K562 treated with DMSO at 1 percent for 4 hours (cell line): ENCODE measurements around the gene ZNF213. TPM values are rescaled to one million over a fixed set of nuclear protein-coding genes. Genes with fewer than 3 reads are reported as not detected.

Experiments
- total RNA-seq: library from RNA; unstranded; fragments of 300-600 nt; gene quantifications from 2 replicates; pipeline ENCODE4 v1.2.3, GENCODE V29; 2022; ENCODE audit not compliant: insufficient read depth

The ZNF213 gene
- total RNA-seq: 17.6 and 18.0 TPM in 2 replicates

DNA sequence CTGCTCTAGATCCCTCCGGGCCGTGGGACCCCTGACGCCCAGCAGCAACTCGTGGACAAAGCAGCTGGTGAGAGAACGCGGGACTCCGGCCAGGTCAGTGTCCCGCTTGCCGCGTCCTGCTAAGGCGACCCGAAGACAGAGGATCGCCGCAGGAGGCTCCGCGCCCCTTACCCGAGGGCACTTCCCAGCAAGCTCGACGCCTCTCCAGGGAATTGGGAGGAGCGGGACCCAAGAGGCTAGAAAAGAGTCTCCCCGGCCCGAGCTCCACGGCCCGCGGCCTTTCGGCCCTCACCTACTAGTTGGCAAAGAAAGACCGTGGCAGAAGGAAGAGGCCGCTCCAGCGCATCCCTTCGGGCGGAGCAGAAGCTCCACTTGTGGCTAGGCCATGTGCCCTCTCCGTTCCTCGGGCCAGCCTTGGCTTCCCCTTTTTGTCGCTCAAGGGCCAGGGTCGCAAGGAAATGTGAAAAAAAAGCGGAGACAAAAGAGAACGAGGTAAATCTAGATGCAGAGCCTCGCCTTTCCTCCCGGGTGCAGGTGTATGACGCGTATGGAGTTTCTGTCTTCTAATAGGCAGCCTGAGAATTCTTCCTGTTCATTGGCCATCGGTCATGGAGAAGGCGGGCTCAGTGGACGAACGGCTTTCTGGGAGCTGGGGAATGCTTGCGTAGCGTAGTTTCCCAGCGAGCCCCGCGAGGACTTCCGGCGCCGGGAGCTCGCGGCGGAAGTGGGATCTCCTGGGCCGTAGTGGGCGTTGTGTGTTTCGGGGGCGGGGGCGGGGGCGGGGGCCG, at the start of gene ZNF213:
TSS of gene ZNF213 (plus strand) at position 692 of the 788 bp plus-strand sequence. CDS start 2,252 bp downstream, outside the sequence.

GRCh38 chr16:3098459-3099394, 36.1 kb upstream of the ZNF213 start, which contains the start of gene ZSCAN10:
ZSCAN10 (minus strand) TSS chr16:3099294; CDS start chr16:3092937, 6,357 bp downstream.

GRCh38 chr16:3112058-3112880, 22.6 kb upstream of the ZNF213 start, which contains the start of gene ZNF205:
ZNF205 (plus strand) TSS chr16:3112586; CDS start chr16:3113431, 845 bp downstream.

GRCh38 chr16:3187798-3188674, 53.2 kb downstream of the ZNF213 start, which contains the start of gene OR1F1:
OR1F1 (plus strand) TSS chr16:3188204.

Other genes starting within 250 kb of the ZNF213 start
- 33.1 and 37.0 TPM in 2 replicates for gene FLYWCH1, start 223.1 kb upstream of the ZNF213 start, total RNA-seq
- 1.1 and 2.0 TPM in 2 replicates for gene KREMEN2, start 170.8 kb upstream of the ZNF213 start, total RNA-seq
- gene PAQR4, start 165.7 kb upstream of the ZNF213 start, total RNA-seq: 15.4 and 15.7 TPM in 2 replicates
- 137 and 143 TPM in 2 replicates for gene PKMYT1, start 154.6 kb upstream of the ZNF213 start, total RNA-seq
- gene CLDN9, start 122.1 kb upstream of the ZNF213 start, total RNA-seq: 3.2 and 4.8 TPM in 2 replicates
- gene CLDN6, start 116.8 kb upstream of the ZNF213 start, total RNA-seq: 0.75 and 1.1 TPM in 2 replicates
- 18.9 and 26.6 TPM in 2 replicates for gene TNFRSF12A, start 114.7 kb upstream of the ZNF213 start, total RNA-seq
- gene HCFC1R1, start 111.1 kb upstream of the ZNF213 start, total RNA-seq: 29.9 and 38.3 TPM in 2 replicates
- 53.0 and 55.1 TPM in 2 replicates for gene THOC6, start 111.0 kb upstream of the ZNF213 start, total RNA-seq
- gene BICDL2, start 98.1 kb upstream of the ZNF213 start, total RNA-seq: not detected in 2 replicates
- gene MMP25, start 88.5 kb upstream of the ZNF213 start, total RNA-seq: not detected in 2 replicates
- gene IL32, start 69.4 kb upstream of the ZNF213 start, total RNA-seq: 24.6 and 29.6 TPM in 2 replicates
- not detected in 2 replicates for gene ZSCAN10, start 35.7 kb upstream of the ZNF213 start, total RNA-seq
- gene ZNF205, start 22.4 kb upstream of the ZNF213 start, total RNA-seq: 22.9 and 23.2 TPM in 2 replicates
- not detected in 2 replicates for gene OR1F1, start 53.2 kb downstream of the ZNF213 start, total RNA-seq
- gene ZNF200, start 100.1 kb downstream of the ZNF213 start, total RNA-seq: 8.6 and 14.7 TPM in 2 replicates
- not detected in 2 replicates for gene MEFV, start 121.6 kb downstream of the ZNF213 start, total RNA-seq
- 27.5 and 30.6 TPM in 2 replicates for gene ZNF263, start 148.5 kb downstream of the ZNF213 start, total RNA-seq
- 0.86 and 0.98 TPM in 2 replicates for gene TIGD7, start 170.4 kb downstream of the ZNF213 start, total RNA-seq
- gene ZNF75A, start 170.5 kb downstream of the ZNF213 start, total RNA-seq: 6.4 and 9.8 TPM in 2 replicates
- gene OR2C1, start 220.9 kb downstream of the ZNF213 start, total RNA-seq: not detected in 2 replicates